ENCODE measurements around the gene TCEANC2.

GRCh38 chr1:54069791-54070170 lies 16.4 kb downstream of the TCEANC2 start:
- TF ChIP-seq CTCF (IDR thresholded peaks at IDR 0.05) (no peak), POLR2A (IDR thresholded peaks at IDR 0.05) (no peak), EP300 (IDR thresholded peaks at IDR 0.05) (no peak)

All from suprapubic skin (tissue), 3 donors.